ENCODE measurements around the gene ROCK2.

GRCh38 chr2:11245322-11245721 is 99.1 kb downstream of the ROCK2 start:
- no peak for TF ChIP-seq POLR2A (IDR thresholded peaks at IDR 0.05; ENCODE audit: low read length)
- TF ChIP-seq GATA1 (IDR thresholded peaks at IDR 0.05; ENCODE audit: low read depth, low read length): no peak
